CD4-positive, alpha-beta T cell treated with Interleukin-1 beta for 1 hour (primary cell): Measurements from ENCODE around the gene DCTPP1.
A peak's percentile ranks its signal among the peaks of the same experiment; 100 is the strongest.

Source experiments
- DNase-seq, 2 donors: peaks; one replicate each; pipeline ENCODE4 v3.0.0-alpha.2; 2020 to 2022

The DCTPP1 gene

GRCh38 chr16:30447512-30448226 is 17.8 kb upstream of the DCTPP1 start:
- no peak for DNase-seq

- DNase-seq = no peak
Observed at GRCh38 chr16:30446203-30446595, 16.4 kb upstream of the DCTPP1 start.

- peak; percentile 95 to 96 for DNase-seq
Observed at GRCh38 chr16:30445408-30446202, 15.8 kb upstream of the DCTPP1 start, which contains the start of gene SEPHS2. SEPHS2 (minus strand) TSS chr16:30445874; CDS start chr16:30445727, 147 bp downstream.

- DNase-seq = no peak
Observed at GRCh38 chr16:30445149-30445407, 15.2 kb upstream of the DCTPP1 start.

- no peak for DNase-seq
Observed at GRCh38 chr16:30444231-30445148, 14.7 kb upstream of the DCTPP1 start.

GRCh38 chr16:30443631-30444030 is 13.8 kb upstream of the DCTPP1 start:
- no peak for DNase-seq

- DNase-seq = no peak
Observed at GRCh38 chr16:30439720-30440348, 10.0 kb upstream of the DCTPP1 start.

GRCh38 chr16:30438835-30439234 is 9.0 kb upstream of the DCTPP1 start:
- no peak for DNase-seq

- DNase-seq = no peak
Observed at GRCh38 chr16:30437511-30438046, 7.7 kb upstream of the DCTPP1 start.

GRCh38 chr16:30434852-30435251 is 5.0 kb upstream of the DCTPP1 start:
- DNase-seq = no peak

- no peak for DNase-seq
Observed at GRCh38 chr16:30430428-30430970, 669 bp upstream of the DCTPP1 start.

GRCh38 chr16:30429418-30429677 is 482 bp downstream of the DCTPP1 start:
- no peak for DNase-seq

GRCh38 chr16:30428055-30428454 is 1.8 kb downstream of the DCTPP1 start:
- DNase-seq = no peak

GRCh38 chr16:30421010-30421409 is 8.8 kb downstream of the DCTPP1 start:
- DNase-seq = no peak

GRCh38 chr16:30418350-30419181 is 11.3 kb downstream of the DCTPP1 start:
- DNase-seq = no peak

- peak; percentile 91 to 94 for DNase-seq
Observed at GRCh38 chr16:30417529-30418349, 12.1 kb downstream of the DCTPP1 start.

GRCh38 chr16:30416624-30417528 is 13.0 kb downstream of the DCTPP1 start:
- no peak for DNase-seq

GRCh38 chr16:30416047-30416603 is 13.7 kb downstream of the DCTPP1 start:
- no peak for DNase-seq

- DNase-seq = no peak
Observed at GRCh38 chr16:30414159-30414558, 15.7 kb downstream of the DCTPP1 start.
